ENCODE measurements around the gene RFX3.

Gene RFX3

DNA sequence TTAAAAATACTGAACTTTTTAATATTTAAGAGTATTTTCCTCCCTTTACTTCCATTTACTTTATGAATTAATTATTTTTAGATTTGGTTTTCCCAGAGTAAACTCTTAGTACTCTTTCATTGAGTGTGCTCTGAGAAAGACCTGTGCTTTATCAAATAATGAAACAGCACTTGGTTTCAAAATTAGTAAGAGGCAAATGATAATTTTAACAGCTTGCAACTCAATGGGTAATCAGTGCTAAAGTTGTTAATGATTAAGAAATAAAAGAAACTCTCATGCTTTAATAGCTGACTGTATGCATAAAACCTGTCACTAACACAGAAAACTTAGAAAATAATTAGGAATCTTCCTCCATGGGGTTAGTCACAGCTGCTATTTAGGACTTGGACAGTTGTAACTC is 244.4 kb downstream of the RFX3 start:
- Mint-ChIP-seq H3K4me3 (no peak overlapping the region), H3K36me3 (ENCODE audit: low read depth) (peaks cover 10% of the 10 kb centered on the region), H3K27ac (no peak overlapping the region), H3K4me1 (ENCODE audit: low read depth) (peaks cover under 1% of the 10 kb centered on the region), H3K27me3 (no peaks in the 10 kb centered on the region), H3K9me3 (peaks cover 2% of the 10 kb centered on the region)
- intact Hi-C loops (cut with micrococcal nuclease) = no loop called here

GRCh38 chr9:3277200-3277599 is 248.6 kb downstream of the RFX3 start:
- Mint-ChIP-seq H3K4me1 (ENCODE audit: low read depth) (no peaks in the 10 kb centered on the region), H3K36me3 (ENCODE audit: low read depth) (peaks cover 5% of the 10 kb centered on the region), H3K9me3 (no peaks in the 10 kb centered on the region)

GRCh38 chr9:3271581-3271980 is 254.2 kb downstream of the RFX3 start:
- H3K36me3 Mint-ChIP-seq (ENCODE audit: low read depth) = peaks cover 22% of the 10 kb centered on the region
- no peaks in the 10 kb centered on the region for H3K27me3 Mint-ChIP-seq
- no peak overlapping the region for H3K4me3 Mint-ChIP-seq
- peaks cover 9% of the 10 kb centered on the region for H3K9me3 Mint-ChIP-seq
- no peak overlapping the region for H3K27ac Mint-ChIP-seq
- H3K4me1 Mint-ChIP-seq (ENCODE audit: low read depth) = no peaks in the 10 kb centered on the region
- intact Hi-C loops (cut with micrococcal nuclease) = no loop called here

More at GRCh38 chr9:3277200-3277599, 248.6 kb downstream of the RFX3 start:
- Mint-ChIP-seq H3K4me3 (no peak overlapping the region), H3K27ac (no peak overlapping the region), H3K27me3 (no peaks in the 10 kb centered on the region)
- intact Hi-C loops (cut with micrococcal nuclease) = no loop called here

DNA sequence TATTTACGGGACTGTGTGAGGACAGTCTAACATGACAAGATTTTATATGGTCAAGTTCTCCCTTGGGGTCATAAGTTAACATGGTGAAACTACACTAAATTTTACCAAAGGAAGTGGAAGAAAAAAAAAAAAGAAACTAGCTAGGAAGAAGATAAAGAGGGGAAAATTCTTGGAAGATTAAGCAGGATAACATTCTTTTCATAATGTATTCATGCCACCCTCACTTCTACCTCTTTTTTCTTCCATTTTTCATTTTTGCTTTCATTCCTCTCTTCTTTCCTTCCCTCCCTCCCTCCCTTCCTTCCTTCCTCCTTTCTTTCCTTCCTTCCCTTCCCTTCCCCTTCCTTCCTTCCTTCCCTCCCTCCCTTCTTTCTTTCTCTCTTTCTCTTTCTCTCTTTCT is 254.6 kb downstream of the RFX3 start:
- intact Hi-C loops (cut with micrococcal nuclease) = no loop called here
- H3K27me3 Mint-ChIP-seq = no peaks in the 10 kb centered on the region
- H3K4me1 Mint-ChIP-seq (ENCODE audit: low read depth) = no peaks in the 10 kb centered on the region
- no peak overlapping the region for H3K27ac Mint-ChIP-seq
- H3K9me3 Mint-ChIP-seq = peaks cover 9% of the 10 kb centered on the region
- H3K4me3 Mint-ChIP-seq = no peak overlapping the region
- peaks cover 22% of the 10 kb centered on the region for H3K36me3 Mint-ChIP-seq (ENCODE audit: low read depth)

- peaks cover 22% of the 10 kb centered on the region for H3K36me3 Mint-ChIP-seq (ENCODE audit: low read depth)
These were observed 257.6 kb downstream of the RFX3 start for GRCh38 chr9:3268223-3268622.

GRCh38 chr9:3263698-3264097 is 262.1 kb downstream of the RFX3 start:
- H3K27ac Mint-ChIP-seq = no peak overlapping the region
- H3K4me1 Mint-ChIP-seq (ENCODE audit: low read depth) = no peaks in the 10 kb centered on the region
- no peak overlapping the region for H3K4me3 Mint-ChIP-seq
- no peaks in the 10 kb centered on the region for H3K27me3 Mint-ChIP-seq
- intact Hi-C loops (cut with micrococcal nuclease) = no loop called here
- no peaks in the 10 kb centered on the region for H3K9me3 Mint-ChIP-seq
- H3K36me3 Mint-ChIP-seq (ENCODE audit: low read depth) = no peaks in the 10 kb centered on the region

More at GRCh38 chr9:3268223-3268622, 257.6 kb downstream of the RFX3 start:
- Mint-ChIP-seq H3K4me3 (no peak overlapping the region), H3K4me1 (ENCODE audit: low read depth) (no peaks in the 10 kb centered on the region), H3K27me3 (no peaks in the 10 kb centered on the region), H3K9me3 (peaks cover 9% of the 10 kb centered on the region), H3K27ac (no peak overlapping the region)
- intact Hi-C loops (cut with micrococcal nuclease) = no loop called here

GRCh38 chr9:3262826-3263529 is 262.8 kb downstream of the RFX3 start:
- intact Hi-C loops (cut with micrococcal nuclease) = no loop called here
- Mint-ChIP-seq H3K9me3 (no peaks in the 10 kb centered on the region), H3K27ac (no peak overlapping the region), H3K36me3 (ENCODE audit: low read depth) (no peaks in the 10 kb centered on the region), H3K27me3 (no peaks in the 10 kb centered on the region), H3K4me3 (no peak overlapping the region), H3K4me1 (ENCODE audit: low read depth) (peaks cover 5% of the 10 kb centered on the region)

DNA sequence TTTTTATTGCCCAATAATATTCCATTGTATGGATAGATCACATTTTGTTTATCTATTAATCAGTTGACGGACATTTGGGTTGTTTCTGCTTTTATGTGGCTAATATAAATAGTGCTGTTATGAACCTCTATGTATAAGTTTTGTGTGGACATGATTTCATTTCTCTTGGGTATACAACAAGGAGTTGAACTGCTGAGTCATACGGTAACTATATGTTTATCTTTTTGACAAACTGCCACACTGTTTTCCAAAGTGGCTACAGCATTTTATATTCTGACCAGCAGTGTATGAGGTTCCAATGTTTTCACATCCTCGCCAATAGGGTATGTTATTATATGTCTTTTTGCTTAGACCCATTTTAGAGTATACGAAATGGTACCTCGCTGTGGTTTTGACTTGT is 264.3 kb downstream of the RFX3 start:
- intact Hi-C loops (cut with micrococcal nuclease) = no loop called here

DNA sequence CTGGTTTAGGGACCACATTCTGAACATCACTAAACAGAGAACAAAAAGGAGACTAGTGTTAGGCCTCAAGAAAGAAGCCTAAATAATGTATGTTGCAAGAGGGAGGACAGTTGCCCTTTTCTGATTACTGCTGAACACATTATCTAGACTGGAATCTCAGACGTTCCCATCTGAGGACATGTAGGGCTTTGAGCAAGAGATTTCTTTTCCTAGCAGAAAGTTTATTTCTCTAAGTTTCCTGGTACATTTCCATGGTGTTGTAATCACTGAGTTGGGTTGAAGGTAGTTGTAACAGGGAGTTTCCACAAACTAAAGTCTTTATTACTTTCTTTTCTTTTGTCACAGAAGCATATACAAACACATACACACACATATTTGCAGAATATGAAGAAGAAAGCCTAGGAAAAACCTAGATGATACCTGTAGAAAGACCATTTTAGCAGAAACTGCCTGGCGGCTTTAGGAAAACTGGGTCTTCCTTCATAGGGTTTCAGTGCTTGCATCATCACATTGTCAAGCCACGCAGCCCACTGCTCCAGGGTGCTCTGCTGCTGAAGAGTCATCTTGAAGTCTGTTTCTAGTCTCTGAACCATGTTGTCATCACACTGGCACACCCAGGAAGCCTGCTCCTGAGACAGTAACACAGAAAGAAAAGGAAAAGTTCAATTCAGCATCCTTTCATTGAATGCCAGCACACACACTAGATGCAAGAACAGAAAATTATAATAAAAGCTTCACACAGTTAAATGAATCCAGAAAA is 269.1 kb downstream of the RFX3 start:
- Mint-ChIP-seq H3K27me3 (no peaks in the 10 kb centered on the region), H3K4me3 (no peak overlapping the region), H3K36me3 (ENCODE audit: low read depth) (peaks cover 30% of the 10 kb centered on the region), H3K4me1 (ENCODE audit: low read depth) (peaks cover 5% of the 10 kb centered on the region), H3K9me3 (no peaks in the 10 kb centered on the region), H3K27ac (no peak overlapping the region)
- intact Hi-C loops (cut with micrococcal nuclease) = no loop called here

More for the DNA sequence above, 264.3 kb downstream of the RFX3 start:
- H3K9me3 Mint-ChIP-seq = no peaks in the 10 kb centered on the region
- no peaks in the 10 kb centered on the region for H3K27me3 Mint-ChIP-seq
- no peak overlapping the region for H3K4me3 Mint-ChIP-seq
- no peak overlapping the region for H3K27ac Mint-ChIP-seq
- H3K36me3 Mint-ChIP-seq (ENCODE audit: low read depth) = peaks cover 6% of the 10 kb centered on the region
- peaks cover 5% of the 10 kb centered on the region for H3K4me1 Mint-ChIP-seq (ENCODE audit: low read depth)

DNA sequence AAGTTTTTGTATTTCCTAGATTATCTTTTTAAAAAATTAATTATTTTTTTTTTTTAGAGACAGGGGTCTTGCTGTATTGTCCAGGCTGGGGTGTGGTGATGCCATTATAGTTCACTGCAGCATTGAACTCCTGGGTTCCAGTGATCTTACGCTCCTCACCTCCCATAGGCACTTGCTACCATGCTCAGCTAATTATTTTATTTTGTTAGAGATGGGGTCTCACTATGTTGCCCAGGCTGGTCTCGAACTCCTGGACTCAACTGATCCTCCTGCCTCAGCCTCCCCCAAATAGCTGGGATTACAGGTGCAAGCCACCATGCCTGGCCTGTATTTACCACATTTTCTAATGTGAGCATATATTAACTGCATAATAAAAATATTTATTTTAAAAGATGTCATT is 274.5 kb downstream of the RFX3 start:
- H3K27me3 Mint-ChIP-seq = no peaks in the 10 kb centered on the region
- H3K27ac Mint-ChIP-seq = no peak overlapping the region
- H3K36me3 Mint-ChIP-seq (ENCODE audit: low read depth) = peaks cover 32% of the 10 kb centered on the region
- no peak overlapping the region for H3K4me3 Mint-ChIP-seq
- intact Hi-C loops (cut with micrococcal nuclease) = no loop called here
- no peaks in the 10 kb centered on the region for H3K9me3 Mint-ChIP-seq
- no peaks in the 10 kb centered on the region for H3K4me1 Mint-ChIP-seq (ENCODE audit: low read depth)

- no peaks in the 10 kb centered on the region for H3K9me3 Mint-ChIP-seq
- H3K27ac Mint-ChIP-seq = no peak overlapping the region
- no peak overlapping the region for H3K4me3 Mint-ChIP-seq
- intact Hi-C loops (cut with micrococcal nuclease) = no loop called here
- H3K27me3 Mint-ChIP-seq = no peaks in the 10 kb centered on the region
- peaks cover 2% of the 10 kb centered on the region for H3K4me1 Mint-ChIP-seq (ENCODE audit: low read depth)
- H3K36me3 Mint-ChIP-seq (ENCODE audit: low read depth) = peaks cover 30% of the 10 kb centered on the region
These were observed 275.1 kb downstream of the RFX3 start for GRCh38 chr9:3250741-3251140.

- no peak overlapping the region for H3K4me3 Mint-ChIP-seq
- H3K36me3 Mint-ChIP-seq (ENCODE audit: low read depth) = peaks cover 15% of the 10 kb centered on the region
- no peaks in the 10 kb centered on the region for H3K27me3 Mint-ChIP-seq
- H3K9me3 Mint-ChIP-seq = no peaks in the 10 kb centered on the region
- peaks cover 17% of the 10 kb centered on the region for H3K4me1 Mint-ChIP-seq (ENCODE audit: low read depth)
- intact Hi-C loops (cut with micrococcal nuclease) = no loop called here
- no peak overlapping the region for H3K27ac Mint-ChIP-seq
These were observed 278.6 kb downstream of the RFX3 start for GRCh38 chr9:3247211-3247610.

GRCh38 chr9:3246241-3246640 is 279.6 kb downstream of the RFX3 start:
- H3K27me3 Mint-ChIP-seq = no peaks in the 10 kb centered on the region
- H3K4me1 Mint-ChIP-seq (ENCODE audit: low read depth) = peaks cover 23% of the 10 kb centered on the region
- H3K27ac Mint-ChIP-seq = no peak overlapping the region
- no peaks in the 10 kb centered on the region for H3K9me3 Mint-ChIP-seq
- H3K36me3 Mint-ChIP-seq (ENCODE audit: low read depth) = peaks cover 6% of the 10 kb centered on the region
- H3K4me3 Mint-ChIP-seq = no peak overlapping the region
- intact Hi-C loops (cut with micrococcal nuclease) = no loop called here

DNA sequence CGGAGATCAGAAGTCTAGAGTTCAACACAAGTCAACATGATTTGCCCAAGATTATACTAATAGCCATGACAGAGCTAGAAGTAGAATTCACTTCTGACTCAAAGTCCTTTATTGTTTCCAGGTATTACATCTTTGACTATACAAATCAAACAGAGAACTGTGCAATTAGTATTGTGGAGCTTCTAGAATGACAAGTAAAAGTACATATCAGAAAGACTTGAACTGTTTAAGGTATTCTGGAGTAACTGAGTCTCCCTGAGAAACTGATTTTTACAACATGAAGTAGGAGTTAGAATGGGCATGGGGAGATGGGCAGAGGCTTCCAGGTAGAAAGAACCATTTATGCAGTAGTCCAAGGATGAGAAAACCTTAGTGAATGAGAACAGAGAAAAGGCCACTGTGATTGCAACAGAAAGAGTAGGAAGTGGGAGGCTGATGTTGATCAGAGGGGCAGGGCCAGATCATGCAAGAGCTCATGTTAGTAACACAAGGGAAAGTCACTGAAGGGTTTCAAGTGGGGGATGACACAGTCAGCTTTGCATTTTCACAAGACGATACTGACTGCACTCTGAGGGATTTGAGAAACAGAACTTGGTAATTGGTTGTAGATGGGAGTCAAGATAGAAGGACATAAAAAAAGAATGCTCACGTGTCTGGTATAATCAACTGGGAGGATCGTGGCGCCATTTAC is 280.7 kb downstream of the RFX3 start:
- Mint-ChIP-seq H3K4me1 (ENCODE audit: low read depth) (peaks cover 28% of the 10 kb centered on the region), H3K27ac (peak overlapping the region; percentile 0), H3K36me3 (ENCODE audit: low read depth) (peaks cover 6% of the 10 kb centered on the region), H3K4me3 (no peak overlapping the region), H3K9me3 (no peaks in the 10 kb centered on the region), H3K27me3 (no peaks in the 10 kb centered on the region)
- intact Hi-C loops (cut with micrococcal nuclease) = no loop called here

Data from dendritic cell treated with granulocyte-macrophage colony-stimulating factor and Interleukin-4, amounts not matched to agents 40 ng/mL and 50 ng/mL, for 4 days (primary cell).